Endothelial cell (in vitro differentiated cells): ENCODE results near the gene KLHL21. TPM values are rescaled to one million over a fixed set of nuclear protein-coding genes. Genes with fewer than 3 reads are reported as not detected.

Experiments used
- DNase-seq: peaks from one replicate; pipeline ENCODE4 v3.0.0; 2021; ENCODE audit warnings: low spot score
- H3K27ac Mint-ChIP-seq: one replicate; pipeline ENCODE4 v1.8.0; 2021; ENCODE audit warnings: mixed read lengths, inconsistent platforms; ENCODE audit not compliant: unreplicated experiment
- H3K27me3 Mint-ChIP-seq: one replicate; pipeline ENCODE4 v1.8.0; 2021; ENCODE audit warnings: mild to moderate bottlenecking, moderate library complexity, mixed read lengths, inconsistent platforms; ENCODE audit not compliant: unreplicated experiment
- H3K36me3 Mint-ChIP-seq: one replicate; pipeline ENCODE4 v1.8.0; 2021; ENCODE audit warnings: mild to moderate bottlenecking, low read depth, mixed read lengths, inconsistent platforms; ENCODE audit not compliant: unreplicated experiment
- H3K4me1 Mint-ChIP-seq: one replicate; pipeline ENCODE4 v1.8.0; 2021; ENCODE audit warnings: mild to moderate bottlenecking, mixed read lengths, inconsistent platforms; ENCODE audit not compliant: unreplicated experiment
- H3K4me3 Mint-ChIP-seq: one replicate; pipeline ENCODE4 v1.8.0; 2021; ENCODE audit warnings: mild to moderate bottlenecking, mixed read lengths, inconsistent platforms; ENCODE audit not compliant: unreplicated experiment
- H3K9me3 Mint-ChIP-seq: one replicate; pipeline ENCODE4 v1.8.0; 2021; ENCODE audit warnings: mixed read lengths, inconsistent platforms; ENCODE audit not compliant: unreplicated experiment
- CTCF ChIP-seq: fragments of 200-600 bp; sonication (generic); IDR thresholded peaks from one replicate; pipeline ENCODE4 v1.5.0; 2021; ENCODE audit warnings: antibody characterized with exemption; ENCODE audit not compliant: unreplicated experiment
- total RNA-seq: library from RNA; stranded (reverse); fragmentation: NEBNext Ultra II Directional; extraction: Animal tissue kit (Norgen Biotek cat#: 25700); gene quantifications from one replicate; pipeline ENCODE4 v1.2.1, GENCODE V29; 2021; ENCODE audit not compliant: unreplicated experiment

The KLHL21 gene
- total RNA-seq, 1 donor from 2014 or later: 5.0 TPM

- Mint-ChIP-seq H3K4me1 (peaks cover 11% of the 10 kb centered on the region), H3K9me3 (no peaks in the 10 kb centered on the region), H3K27ac (no peak overlapping the region), H3K36me3 (no peaks in the 10 kb centered on the region), H3K4me3 (no peak overlapping the region), H3K27me3 (peaks cover 6% of the 10 kb centered on the region)
- TF ChIP-seq CTCF: no peak
- no peak for DNase-seq
These were observed 45.1 kb downstream of the KLHL21 start for GRCh38 chr1:6557597-6557996.

GRCh38 chr1:6554907-6555778 lies 47.5 kb downstream of the KLHL21 start, which contains the start of gene TAS1R1:
Gene TAS1R1 (plus strand): TSS chr1:6555307. CDS start chr1:6555374, 67 bp downstream.
- Mint-ChIP-seq H3K4me1 (peaks cover 11% of the 10 kb centered on the region), H3K4me3 (peak within 1 kb of the TSS; percentile 83), H3K9me3 (no peaks in the 10 kb centered on the region), H3K27ac (no peak within 1 kb of the TSS), H3K36me3 (no peaks in the 10 kb centered on the region), H3K27me3 (peaks cover 8% of the 10 kb centered on the region)
- TF ChIP-seq CTCF: no peak
- no peak for DNase-seq

- H3K4me1 Mint-ChIP-seq: peaks cover 11% of the 10 kb centered on the region
- peak; percentile 90 for TF ChIP-seq CTCF
- H3K4me3 Mint-ChIP-seq: peak within 1 kb of the TSS; percentile 90
- H3K27me3 Mint-ChIP-seq: peaks cover 8% of the 10 kb centered on the region
- DNase-seq: peak; percentile 100
- no peaks in the 10 kb centered on the region for H3K36me3 Mint-ChIP-seq
- no peaks in the 10 kb centered on the region for H3K9me3 Mint-ChIP-seq
- H3K27ac Mint-ChIP-seq: no peak within 1 kb of the TSS
These were observed 48.4 kb downstream of the KLHL21 start, which contains the start of gene NOL9 for GRCh38 chr1:6554031-6554906. Gene NOL9 (minus strand): TSS chr1:6554513. CDS start chr1:6554502, 11 bp downstream.

GRCh38 chr1:6547301-6547700 lies 55.4 kb downstream of the KLHL21 start:
- H3K36me3 Mint-ChIP-seq: peaks cover 19% of the 10 kb centered on the region
- peak overlapping the region; percentile 7 for H3K4me3 Mint-ChIP-seq
- no peak for TF ChIP-seq CTCF
- H3K9me3 Mint-ChIP-seq: no peaks in the 10 kb centered on the region
- no peak for DNase-seq
- peaks cover 23% of the 10 kb centered on the region for H3K4me1 Mint-ChIP-seq
- H3K27me3 Mint-ChIP-seq: peaks cover 3% of the 10 kb centered on the region
- H3K27ac Mint-ChIP-seq: no peak overlapping the region
